K562 (cell line): ENCODE data around the gene GAB1. TPM values are rescaled to one million over a fixed set of nuclear protein-coding genes. Genes with fewer than 3 reads are reported as not detected.

ENCODE experiments used
- ATAC-seq: fragments of 200-7000 bp; cut with Tn5 transposase; 3 replicates; pipeline ENCODE4 v1.9.1; 2020; ENCODE audit warnings: moderate library complexity
- BruUV-seq: library from RNA; stranded (reverse); fragments of 400-500 nt; replicated peaks from 2 replicates; lab custom pipeline; 2021; lab: Mats Ljungman, UMichigan
- CTCF ChIA-PET: fragments of 300-600 bp; formaldehyde crosslinking; extraction: SDS; loops from one replicate; lab custom pipeline; 2021; ENCODE audit warnings: low intra/inter-chr PET ratio; lab: Yijun Ruan, JAX
- POLR2A ChIA-PET: fragments of 300-600, 350-650 bp; sonication (Branson Sonifier 250); formaldehyde crosslinking; extraction: SDS; loops from one replicate; lab custom pipeline; 2021; ENCODE audit warnings: antibody characterized with exemption, inconsistent platforms; lab: Yijun Ruan, JAX
- DNase-seq, 4 experiments: peaks; one replicate each; pipeline versions ENCODE4 v3.0.0 to v3.0.0-alpha.2; 2011 to 2018; ENCODE audit warnings: low spot score in 3 of 4, mixed read lengths in 3 of 4; ENCODE audit errors: extremely low read depth in 1 of 4
- FAIRE-seq: peaks from 2 replicates; lab custom pipeline; 2011; peaks lifted over from hg19 to GRCh38; lab: Jason Lieb, UNC
- H2AFZ ChIP-seq: 2 replicates; pipeline ENCODE4 v1.6.0; 2011; ENCODE audit warnings: low read depth, low read length, control low read depth, inconsistent platforms
- H3K27ac ChIP-seq: fragments of 200-600 bp; 3 replicates; pipeline ENCODE4 v1.8.0; 2011; ENCODE audit warnings: low read depth, mild to moderate bottlenecking, control low read depth, inconsistent platforms, low read length, moderate library complexity, mixed read lengths; ENCODE audit errors: extremely low read depth
- H3K27me3 ChIP-seq, 2 experiments: fragments of 300-600 bp in 1 of 2; 2 replicates in 1 of 2; 3 replicates in 1 of 2; pipeline versions ENCODE4 v1.6.0 to v1.8.0; 2011; ENCODE audit warnings: inconsistent platforms in 2 of 2, low read length in 2 of 2, mild to moderate bottlenecking in 1 of 2, mixed read lengths in 1 of 2, moderate library complexity in 1 of 2; ENCODE audit not compliant: control insufficient read depth in 2 of 2, insufficient read depth in 2 of 2
- H3K36me3 ChIP-seq: fragments of 300-600 bp; 3 replicates; pipeline ENCODE4 v1.8.0; 2011; ENCODE audit warnings: mild to moderate bottlenecking, low read length, inconsistent platforms; ENCODE audit not compliant: control insufficient read depth, insufficient read depth
- H3K4me1 ChIP-seq, 2 experiments: fragments of 200-600 bp in 1 of 2; replicated peaks in 1 of 2; 2 replicates in 1 of 2; 3 replicates in 1 of 2; pipeline versions ENCODE4 v1.5.1 to v1.8.0; 2011; ENCODE audit warnings: inconsistent platforms in 2 of 2, low read length in 2 of 2, mild to moderate bottlenecking in 1 of 2, mixed read lengths in 1 of 2, moderate library complexity in 1 of 2; ENCODE audit not compliant: control insufficient read depth in 2 of 2, insufficient read depth in 2 of 2
- H3K4me2 ChIP-seq: 2 replicates; pipeline ENCODE4 v1.6.1; 2011; ENCODE audit warnings: low read length, control low read depth, inconsistent platforms, mixed read lengths; ENCODE audit not compliant: insufficient read depth
- H3K4me3 ChIP-seq: fragments of 200-600 bp; sonication (generic), shearing (Covaris generic); 2 replicates; pipeline ENCODE4 v1.5.1; 2016; ENCODE audit warnings: control low read depth, inconsistent platforms
- H3K79me2 ChIP-seq: fragments of 200-600 bp; 3 replicates; pipeline ENCODE4 v1.8.0; 2011; ENCODE audit warnings: low read length, inconsistent platforms; ENCODE audit not compliant: control insufficient read depth, insufficient read depth
- H3K9ac ChIP-seq, 2 experiments: 2 replicates each; pipeline versions ENCODE4 v1.6.0 to v1.6.1; 2011; ENCODE audit warnings: low read depth in 2 of 2, low read length in 2 of 2, control low read depth in 1 of 2, inconsistent platforms in 1 of 2, mild to moderate bottlenecking in 1 of 2, mixed read lengths in 1 of 2; ENCODE audit not compliant: insufficient read depth in 1 of 2
- H3K9me1 ChIP-seq: one replicate; pipeline ENCODE4 v1.6.0; 2011; ENCODE audit warnings: inconsistent platforms, mild to moderate bottlenecking, low read length, moderate library complexity; ENCODE audit not compliant: control insufficient read depth, insufficient read depth
- H3K9me3 ChIP-seq: replicated peaks from 2 replicates; pipeline ENCODE4 v1.5.1; 2011; ENCODE audit warnings: low read depth, low read length, inconsistent platforms; ENCODE audit not compliant: control insufficient read depth, insufficient read depth
- H4K20me1 ChIP-seq: replicated peaks from 2 replicates; pipeline ENCODE4 v1.6.1; 2011; ENCODE audit warnings: low read length, inconsistent platforms, mixed read lengths; ENCODE audit not compliant: control insufficient read depth, insufficient read depth
- CBFA2T2 ChIP-seq: fragments of 450-650 bp; conservative IDR thresholded peaks from 2 replicates; pipeline ENCODE4 v1.6.1; 2017; ENCODE audit warnings: mild to moderate bottlenecking
- KAT2B ChIP-seq: IDR thresholded peaks from one replicate; pipeline ENCODE4 v1.6.1; 2012; ENCODE audit warnings: low read depth, mild to moderate bottlenecking, control low read depth, inconsistent platforms, low read length, moderate library complexity
- LARP7 ChIP-seq: fragments of 450-650 bp; IDR thresholded peaks from 2 replicates; pipeline ENCODE4 v1.6.1; 2016
- SMAD1 ChIP-seq: fragments of 150-350 bp; IDR thresholded peaks from 2 replicates; pipeline ENCODE4 v1.6.1; 2014; ENCODE audit warnings: low read length, low read depth; ENCODE audit not compliant: partially characterized antibody
- SREBF2 ChIP-seq: sonication (generic); formaldehyde crosslinking; IDR thresholded peaks from 2 replicates; pipeline ENCODE4 v1.4.0; 2020; ENCODE audit warnings: mild to moderate bottlenecking, missing genetic modification reagents
- ZNF639 ChIP-seq, 2 experiments: fragments of 200-800 bp in 1 of 2; sonication (Bioruptor generic) in 1 of 2; sonication (generic) in 1 of 2; formaldehyde crosslinking in 1 of 2; IDR thresholded peaks in 1 of 2; conservative IDR thresholded peaks in 1 of 2; 2 replicates each; pipeline versions ENCODE4 v1.5.0 to v1.6.1; 2016 to 2020; ENCODE audit warnings: missing compliant biosample characterization in 1 of 2, missing genetic modification characterization in 1 of 2, missing genetic modification reagents in 1 of 2
- whole genome bisulfite sequencing: fragments of 100-300 bp; shearing (Covaris generic); methylation state at CpG from one replicate; pipeline ENCODE4 v1.1.6; 2016; ENCODE audit warnings: low coverage, mixed read lengths; ENCODE audit not compliant: insufficient coverage; ENCODE audit errors: missing lambda C conversion rate; 5-methylcytosine and 5-hydroxymethylcytosine counted together
- in situ Hi-C: fragments of 300-500 bp; cut with MboI; formaldehyde crosslinking; loops from 4 replicates; pipeline ENCODE4 v1.15.0; 2018; ENCODE audit warnings: inconsistent platforms, mixed read lengths
- intact Hi-C: fragments of 100-400 bp; cut with micrococcal nuclease; formaldehyde crosslinking; loops from 2 replicates; pipeline ENCODE4 v1.14.2; 2022
- polyA plus RNA-seq, 8 experiments: library from polyadenylated mRNA; depleted of rRNA in 4 of 8; stranded (reverse) in 5 of 8; unstranded in 3 of 8; fragments of >200 nt; fragmentation: Nextera tagmentation in 2 of 8; fragmentation: Illumina TruSeq in 1 of 8; extraction: Ambion mirVana in 2 of 8; extraction: Trizol in 1 of 8; gene quantifications; 2 replicates each; pipeline versions ENCODE4 v1.2.1 to v1.2.3, GENCODE V29; 2011 to 2014; ENCODE audit warnings: inconsistent platforms in 1 of 8, missing spikeins in 1 of 8
- total RNA-seq, 7 experiments: library from RNA; depleted of rRNA in 6 of 7; stranded (reverse); fragments of >200 nt in 6 of 7; fragmentation: Illumina TruSeq in 2 of 7; extraction: Trizol in 2 of 7; gene quantifications; 2 replicates each; pipeline versions ENCODE4 v1.2.1 to v1.2.3, GENCODE V29; 2011 to 2021; ENCODE audit warnings: low replicate concordance in 1 of 7

Gene GAB1
- total and polyA plus RNA-seq, 9 of the 15 experiments (the other 6 are each of a cell fraction or from before 2014, with no cell fraction given): 1.3 to 14.6 (median 7.5) TPM

GRCh38 chr4:143391895-143392294, 55.2 kb downstream of the GAB1 start:
- BruUV-seq: no TSS peak
- no peaks in the 10 kb centered on the region for H3K9me1 ChIP-seq
- H3K9ac ChIP-seq: no peak overlapping the region
- ChIA-PET CTCF (no interaction called here), POLR2A (interaction anchor here (0.6 kb wide), 1 partner anchor 20 kb away, joined by 4 read pairs; no protein-coding TSS in a partner anchor)
- H3K4me3 ChIP-seq: no peak overlapping the region
- peaks cover 0 to 3% of the 10 kb centered on the region in 2 experiments; a peak in 2 of 5 replicates for H3K4me1 ChIP-seq
- H3K9me3 ChIP-seq: no peaks in the 10 kb centered on the region
- no peak overlapping the region for H3K4me2 ChIP-seq
- 0 out of 2 replicates have a peak, but pooled peaks cover 4% of the 10 kb centered on the region for H4K20me1 ChIP-seq
- H3K27ac ChIP-seq: no peak overlapping the region
- in situ Hi-C loops (no loop called here), intact Hi-C loops (no loop called here)
- peaks cover 14% of the 10 kb centered on the region; the same call in 2 of the 3 replicates for H3K79me2 ChIP-seq
- 60% methylated on average over 3 of the region's 3 CpGs for WGBS
- H3K27me3 ChIP-seq: no peaks in the 10 kb centered on the region
- H3K36me3 ChIP-seq: no peaks in the 10 kb centered on the region; the same call in 2 of the 3 replicates
- FAIRE-seq: no peak
- H2AFZ ChIP-seq: no peak overlapping the region
- TF ChIP-seq KAT2B (no peak), SREBF2 (CRISPR knock-in tag) (no peak), LARP7 (no peak), ZNF639 (CRISPR knock-in tag; conservative IDR thresholded peaks at IDR 0.05 in 1 of 2, IDR thresholded peaks at IDR 0.05 in 1 of 2) (no peak), CBFA2T2 (no peak), SMAD1 (no peak)
- no peak for DNase-seq
- no peak for ATAC-seq
